ENCODE measurements around the gene TIMP4.

The TIMP4 gene

GRCh38 chr3:12147049-12147780 lies 11.5 kb downstream of the TIMP4 start:
- DNase-seq (ENCODE audit: low read depth): no peak

GRCh38 chr3:12143949-12144504 lies 14.7 kb downstream of the TIMP4 start:
- no peak for DNase-seq (ENCODE audit: low read depth)

GRCh38 chr3:12142476-12142875 lies 16.2 kb downstream of the TIMP4 start:
- DNase-seq (ENCODE audit: low read depth): no peak

- DNase-seq (ENCODE audit: low read depth): no peak
Measured at GRCh38 chr3:12141350-12141749, 17.4 kb downstream of the TIMP4 start.

GRCh38 chr3:12139111-12139511 lies 19.6 kb downstream of the TIMP4 start:
- no peak for DNase-seq (ENCODE audit: low read depth)

- DNase-seq (ENCODE audit: low read depth): no peak
Measured at GRCh38 chr3:12138044-12138443, 20.7 kb downstream of the TIMP4 start.

GRCh38 chr3:12136371-12136770 lies 22.3 kb downstream of the TIMP4 start:
- no peak for DNase-seq (ENCODE audit: low read depth)

GRCh38 chr3:12135029-12135657 lies 23.6 kb downstream of the TIMP4 start:
- peak; percentile 28 for DNase-seq (ENCODE audit: low read depth)

GRCh38 chr3:12132881-12133280 lies 25.8 kb downstream of the TIMP4 start:
- no peak for DNase-seq (ENCODE audit: low read depth)

- no peak for DNase-seq (ENCODE audit: low read depth)
Measured at GRCh38 chr3:12131351-12132090, 27.2 kb downstream of the TIMP4 start.

GRCh38 chr3:12127391-12127790 lies 31.3 kb downstream of the TIMP4 start:
- no peak for DNase-seq (ENCODE audit: low read depth)

GRCh38 chr3:12125772-12126171 lies 32.9 kb downstream of the TIMP4 start:
- DNase-seq (ENCODE audit: low read depth): no peak

GRCh38 chr3:12121466-12121865 lies 37.2 kb downstream of the TIMP4 start:
- no peak for DNase-seq (ENCODE audit: low read depth)

- no peak for DNase-seq (ENCODE audit: low read depth)
Measured at GRCh38 chr3:12120374-12121140, 38.2 kb downstream of the TIMP4 start.

- no peak for DNase-seq (ENCODE audit: low read depth)
Measured at GRCh38 chr3:12117473-12117872, 41.2 kb downstream of the TIMP4 start.

- no peak for DNase-seq (ENCODE audit: low read depth)
Measured at GRCh38 chr3:12116870-12117269, 41.8 kb downstream of the TIMP4 start.

- no peak for DNase-seq (ENCODE audit: low read depth)
Measured at GRCh38 chr3:12115849-12116248, 42.9 kb downstream of the TIMP4 start.

GRCh38 chr3:12115104-12115503 lies 43.6 kb downstream of the TIMP4 start:
- no peak for DNase-seq (ENCODE audit: low read depth)

- DNase-seq (ENCODE audit: low read depth): no peak
Measured at GRCh38 chr3:12114251-12114650, 44.5 kb downstream of the TIMP4 start.

- DNase-seq (ENCODE audit: low read depth): no peak
Measured at GRCh38 chr3:12107071-12107713, 51.5 kb downstream of the TIMP4 start.
